K562 (cell line): ENCODE results near the gene TTC24. TPM values are rescaled to one million over a fixed set of nuclear protein-coding genes. Genes with fewer than 3 reads are reported as not detected.

Experiments
- CREB3 ChIP-seq: fragments of 450-650 bp; conservative IDR thresholded peaks from 2 replicates; pipeline ENCODE4 v1.6.1; 2016; ENCODE audit warnings: missing genetic modification characterization, low read depth, mild to moderate bottlenecking, missing compliant biosample characterization, moderate library complexity
- ELK3 ChIP-seq: fragments of 450-650 bp; formaldehyde crosslinking; IDR thresholded peaks from 2 replicates; pipeline ENCODE4 v1.4.0; 2020; ENCODE audit warnings: mild to moderate bottlenecking
- ETS2 ChIP-seq: IDR thresholded peaks from 2 replicates; pipeline ENCODE4 v1.6.1; 2016; ENCODE audit warnings: borderline replicate concordance, missing genetic modification characterization, mild to moderate bottlenecking, moderate library complexity, missing compliant biosample characterization; ENCODE audit not compliant: poor library complexity, severe bottlenecking
- GTF3C2 ChIP-seq: IDR thresholded peaks from 3 replicates; pipeline ENCODE4 v1.6.1; 2011; ENCODE audit warnings: borderline replicate concordance, mild to moderate bottlenecking, moderate library complexity; ENCODE audit not compliant: insufficient read length; ENCODE audit errors: extremely low read depth
- KDM2B ChIP-seq: fragments of 250-450 bp; sonication (Bioruptor Pico); IDR thresholded peaks from 2 replicates; pipeline ENCODE4 v1.8.0; 2021; ENCODE audit warnings: mild to moderate bottlenecking, moderate library complexity
- TEAD1 ChIP-seq, 2 experiments: fragments of 450-650 bp in 1 of 2; sonication (generic) in 1 of 2; formaldehyde crosslinking; IDR thresholded peaks; 2 replicates each; pipeline versions ENCODE4 v1.4.0 to v1.8.0; 2020 to 2022; ENCODE audit warnings: mild to moderate bottlenecking in 2 of 2, missing genetic modification reagents in 1 of 2
- YBX1 ChIP-seq: fragments of 450-650 bp; IDR thresholded peaks from 2 replicates; pipeline ENCODE4 v1.7.1; 2016; ENCODE audit warnings: mild to moderate bottlenecking
- ZBTB1 ChIP-seq: sonication (generic); formaldehyde crosslinking; IDR thresholded peaks from 2 replicates; pipeline ENCODE4 v1.8.1; 2023; ENCODE audit warnings: missing genetic modification reagents, low read depth, mild to moderate bottlenecking, borderline replicate concordance
- ZFP1 ChIP-seq: fragments of 450-650 bp; formaldehyde crosslinking; IDR thresholded peaks from 2 replicates; pipeline ENCODE4 v1.4.0; 2020; ENCODE audit warnings: mild to moderate bottlenecking, mixed read lengths
- ZKSCAN1 ChIP-seq: fragments of 150-350 bp; IDR thresholded peaks from 2 replicates; pipeline ENCODE4 v1.6.1; 2016; ENCODE audit warnings: low read depth, low read length
- polyA plus RNA-seq, 8 experiments: library from polyadenylated mRNA; depleted of rRNA in 4 of 8; stranded (reverse) in 5 of 8; unstranded in 3 of 8; fragments of >200 nt; fragmentation: Nextera tagmentation in 2 of 8; fragmentation: Illumina TruSeq in 1 of 8; extraction: Ambion mirVana in 2 of 8; extraction: Trizol in 1 of 8; gene quantifications; 2 replicates each; pipeline versions ENCODE4 v1.2.1 to v1.2.3, GENCODE V29; 2011 to 2014; ENCODE audit warnings: inconsistent platforms in 1 of 8, missing spikeins in 1 of 8
- total RNA-seq, 7 experiments: library from RNA; depleted of rRNA in 6 of 7; stranded (reverse); fragments of >200 nt in 6 of 7; fragmentation: Illumina TruSeq in 2 of 7; extraction: Trizol in 2 of 7; gene quantifications; 2 replicates each; pipeline versions ENCODE4 v1.2.1 to v1.2.3, GENCODE V29; 2011 to 2021; ENCODE audit warnings: low replicate concordance in 1 of 7
- TF ChIP-seq, protein P1 (sequence below): sonication (generic); formaldehyde crosslinking; IDR thresholded peaks from 2 replicates; pipeline ENCODE4 v1.8.1; 2023; ENCODE audit warnings: missing genetic modification reagents, mild to moderate bottlenecking, borderline replicate concordance
- TF ChIP-seq, protein P2 (sequence below), 2 experiments: fragments of 200-800 bp in 1 of 2; sonication (Bioruptor generic) in 1 of 2; sonication (generic) in 1 of 2; formaldehyde crosslinking in 1 of 2; IDR thresholded peaks in 1 of 2; conservative IDR thresholded peaks in 1 of 2; 2 replicates each; pipeline versions ENCODE4 v1.5.0 to v1.6.1; 2016 to 2020; ENCODE audit warnings: missing compliant biosample characterization in 1 of 2, missing genetic modification characterization in 1 of 2, missing genetic modification reagents in 1 of 2
- TF ChIP-seq, protein P3 (sequence below): fragments of 450-650 bp; IDR thresholded peaks from 2 replicates; pipeline ENCODE4 v1.6.1; 2016

TTC24 gene
- total and polyA plus RNA-seq, 9 of the 15 experiments (the other 6 are each of a cell fraction or from before 2014, with no cell fraction given) = not detected

- TF ChIP-seq ETS2 (tag) (no peak), CREB3 (tag) (no peak), ELK3 (no peak), ZFP1 (CRISPR knock-in tag) (no peak), TEAD1 (CRISPR knock-in tag; IDR thresholded peaks at IDR 0.05) (no peak), YBX1 (no peak), ZKSCAN1 (no peak), ZBTB1 (CRISPR knock-in tag) (no peak), GTF3C2 (no peak), KDM2B (no peak)
- TF ChIP-seq, protein P1, sequence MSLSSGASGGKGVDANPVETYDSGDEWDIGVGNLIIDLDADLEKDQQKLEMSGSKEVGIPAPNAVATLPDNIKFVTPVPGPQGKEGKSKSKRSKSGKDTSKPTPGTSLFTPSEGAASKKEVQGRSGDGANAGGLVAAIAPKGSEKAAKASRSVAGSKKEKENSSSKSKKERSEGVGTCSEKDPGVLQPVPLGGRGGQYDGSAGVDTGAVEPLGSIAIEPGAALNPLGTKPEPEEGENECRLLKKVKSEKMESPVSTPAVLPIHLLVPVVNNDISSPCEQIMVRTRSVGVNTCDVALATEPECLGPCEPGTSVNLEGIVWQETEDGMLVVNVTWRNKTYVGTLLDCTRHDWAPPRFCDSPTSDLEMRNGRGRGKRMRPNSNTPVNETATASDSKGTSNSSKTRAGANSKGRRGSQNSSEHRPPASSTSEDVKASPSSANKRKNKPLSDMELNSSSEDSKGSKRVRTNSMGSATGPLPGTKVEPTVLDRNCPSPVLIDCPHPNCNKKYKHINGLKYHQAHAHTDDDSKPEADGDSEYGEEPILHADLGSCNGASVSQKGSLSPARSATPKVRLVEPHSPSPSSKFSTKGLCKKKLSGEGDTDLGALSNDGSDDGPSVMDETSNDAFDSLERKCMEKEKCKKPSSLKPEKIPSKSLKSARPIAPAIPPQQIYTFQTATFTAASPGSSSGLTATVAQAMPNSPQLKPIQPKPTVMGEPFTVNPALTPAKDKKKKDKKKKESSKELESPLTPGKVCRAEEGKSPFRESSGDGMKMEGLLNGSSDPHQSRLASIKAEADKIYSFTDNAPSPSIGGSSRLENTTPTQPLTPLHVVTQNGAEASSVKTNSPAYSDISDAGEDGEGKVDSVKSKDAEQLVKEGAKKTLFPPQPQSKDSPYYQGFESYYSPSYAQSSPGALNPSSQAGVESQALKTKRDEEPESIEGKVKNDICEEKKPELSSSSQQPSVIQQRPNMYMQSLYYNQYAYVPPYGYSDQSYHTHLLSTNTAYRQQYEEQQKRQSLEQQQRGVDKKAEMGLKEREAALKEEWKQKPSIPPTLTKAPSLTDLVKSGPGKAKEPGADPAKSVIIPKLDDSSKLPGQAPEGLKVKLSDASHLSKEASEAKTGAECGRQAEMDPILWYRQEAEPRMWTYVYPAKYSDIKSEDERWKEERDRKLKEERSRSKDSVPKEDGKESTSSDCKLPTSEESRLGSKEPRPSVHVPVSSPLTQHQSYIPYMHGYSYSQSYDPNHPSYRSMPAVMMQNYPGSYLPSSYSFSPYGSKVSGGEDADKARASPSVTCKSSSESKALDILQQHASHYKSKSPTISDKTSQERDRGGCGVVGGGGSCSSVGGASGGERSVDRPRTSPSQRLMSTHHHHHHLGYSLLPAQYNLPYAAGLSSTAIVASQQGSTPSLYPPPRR (CRISPR knock-in tag) = no peak
- TF ChIP-seq, protein P2, sequence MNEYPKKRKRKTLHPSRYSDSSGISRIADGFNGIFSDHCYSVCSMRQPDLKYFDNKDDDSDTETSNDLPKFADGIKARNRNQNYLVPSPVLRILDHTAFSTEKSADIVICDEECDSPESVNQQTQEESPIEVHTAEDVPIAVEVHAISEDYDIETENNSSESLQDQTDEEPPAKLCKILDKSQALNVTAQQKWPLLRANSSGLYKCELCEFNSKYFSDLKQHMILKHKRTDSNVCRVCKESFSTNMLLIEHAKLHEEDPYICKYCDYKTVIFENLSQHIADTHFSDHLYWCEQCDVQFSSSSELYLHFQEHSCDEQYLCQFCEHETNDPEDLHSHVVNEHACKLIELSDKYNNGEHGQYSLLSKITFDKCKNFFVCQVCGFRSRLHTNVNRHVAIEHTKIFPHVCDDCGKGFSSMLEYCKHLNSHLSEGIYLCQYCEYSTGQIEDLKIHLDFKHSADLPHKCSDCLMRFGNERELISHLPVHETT (CRISPR knock-in tag; conservative IDR thresholded peaks at IDR 0.05 in 1 of 2, IDR thresholded peaks at IDR 0.05 in 1 of 2) = no peak
- TF ChIP-seq, protein P3, sequence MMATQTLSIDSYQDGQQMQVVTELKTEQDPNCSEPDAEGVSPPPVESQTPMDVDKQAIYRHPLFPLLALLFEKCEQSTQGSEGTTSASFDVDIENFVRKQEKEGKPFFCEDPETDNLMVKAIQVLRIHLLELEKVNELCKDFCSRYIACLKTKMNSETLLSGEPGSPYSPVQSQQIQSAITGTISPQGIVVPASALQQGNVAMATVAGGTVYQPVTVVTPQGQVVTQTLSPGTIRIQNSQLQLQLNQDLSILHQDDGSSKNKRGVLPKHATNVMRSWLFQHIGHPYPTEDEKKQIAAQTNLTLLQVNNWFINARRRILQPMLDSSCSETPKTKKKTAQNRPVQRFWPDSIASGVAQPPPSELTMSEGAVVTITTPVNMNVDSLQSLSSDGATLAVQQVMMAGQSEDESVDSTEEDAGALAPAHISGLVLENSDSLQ = no peak
Measured at GRCh38 chr1:156592158-156592909, 12.8 kb downstream of the TTC24 start (continued).
